HCT116 (cell line): Measurements from ENCODE around the gene ZC3HAV1. TPM values are rescaled to one million over a fixed set of nuclear protein-coding genes. Genes with fewer than 3 reads are reported as not detected.
"Not testable (repeated sequence)": the region's sequence is repeated elsewhere in the genome, so short reads cannot be mapped to it uniquely, and the experiment has no call there.

ENCODE experiments used
- ATAC-seq: fragments of 200-7000 bp; cut with Tn5 transposase; 2 replicates; pipeline ENCODE4 v1.9.1; 2020; ENCODE audit warnings: mild to moderate bottlenecking, moderate library complexity
- BruUV-seq: library from RNA; stranded (reverse); fragments of 400-500 nt; replicated peaks from 2 replicates; lab custom pipeline; 2021; lab: Mats Ljungman, UMichigan
- CTCF ChIA-PET: fragments of 300-600 bp; sonication (Branson Sonifier 250); formaldehyde crosslinking; loops from one replicate; lab custom pipeline; 2021; ENCODE audit warnings: antibody characterized with exemption; lab: Charles Lee
- POLR2A ChIA-PET: fragments of 300-600, 350-600 bp; sonication (Branson Sonifier 250); formaldehyde crosslinking; loops from one replicate; lab custom pipeline; 2021; ENCODE audit warnings: antibody characterized with exemption; lab: Charles Lee
- RAD21 ChIA-PET, 2 experiments: fragments of 300-600 bp; sonication (Branson Sonifier 250); formaldehyde crosslinking; loops; one replicate each; lab custom pipeline; 2023; ENCODE audit warnings: low total read pairs in 2 of 2; ENCODE audit not compliant: uncharacterized antibody in 2 of 2, unreplicated experiment in 2 of 2, low non-redundant PET in 1 of 2; lab: Charles Lee
- DNase-seq: peaks from one replicate; pipeline ENCODE4 v3.0.0-alpha.2; 2010; ENCODE audit warnings: low read depth, low spot score
- H2AFZ ChIP-seq: fragments of 200-600 bp; shearing (Covaris generic), sonication (generic); 2 replicates; pipeline ENCODE4 v1.6.1; 2017; ENCODE audit warnings: low read depth, mixed run types, mixed read lengths, antibody characterized with exemption, low read length; ENCODE audit not compliant: poor library complexity, severe bottlenecking
- H3K27ac ChIP-seq: 2 replicates; pipeline ENCODE4 v1.5.1; 2012; ENCODE audit warnings: low read depth, low read length
- H3K27me3 ChIP-seq: fragments of 200-600 bp; sonication (generic); 2 replicates; pipeline ENCODE4 v1.6.1; 2016; ENCODE audit warnings: mixed run types, low read length, mixed read lengths; ENCODE audit not compliant: insufficient read depth
- H3K36me3 ChIP-seq, 2 experiments: fragments of 200-500 bp in 1 of 2; fragments of 200-600 bp in 1 of 2; sonication (Bioruptor generic) in 1 of 2; sonication (generic) in 1 of 2; 2 replicates each; pipeline versions ENCODE4 v1.5.1 to v1.6.1; 2014 to 2016; ENCODE audit warnings: low read length in 2 of 2, inconsistent platforms in 1 of 2, mixed read lengths in 1 of 2, mixed run types in 1 of 2; ENCODE audit not compliant: insufficient read depth in 2 of 2, control insufficient read depth in 1 of 2
- H3K4me1 ChIP-seq, 2 experiments: fragments of 200-600 bp in 1 of 2; sonication (generic) in 1 of 2; 2 replicates each; pipeline versions ENCODE4 v1.5.1 to v1.6.1; 2012 to 2017; ENCODE audit warnings: low read length in 2 of 2, inconsistent platforms in 1 of 2, mild to moderate bottlenecking in 1 of 2, mixed read lengths in 1 of 2, mixed run types in 1 of 2, moderate library complexity in 1 of 2; ENCODE audit not compliant: insufficient read depth in 2 of 2, control insufficient read depth in 1 of 2
- H3K4me2 ChIP-seq: fragments of 200-600 bp; sonication (generic); 2 replicates; pipeline ENCODE4 v1.6.1; 2017; ENCODE audit warnings: mixed run types, low read length, mixed read lengths
- H3K4me3 ChIP-seq, 2 experiments: fragments of 200-600 bp in 1 of 2; sonication (generic) in 1 of 2; replicated peaks in 1 of 2; 2 replicates each; pipeline ENCODE4 v1.5.1; 2011 to 2016; ENCODE audit warnings: low read length in 2 of 2, control low read depth in 1 of 2, low read depth in 1 of 2, mild to moderate bottlenecking in 1 of 2, mixed read lengths in 1 of 2, mixed run types in 1 of 2
- H3K79me2 ChIP-seq: fragments of 200-600 bp; sonication (generic); 2 replicates; pipeline ENCODE4 v1.6.1; 2017; ENCODE audit warnings: mild to moderate bottlenecking, mixed run types, low read length, moderate library complexity, mixed read lengths; ENCODE audit not compliant: insufficient read depth
- H3K9ac ChIP-seq: fragments of 200-600 bp; sonication (generic); 2 replicates; pipeline ENCODE4 v1.6.1; 2016; ENCODE audit warnings: low read length, mixed read lengths
- H3K9me2 ChIP-seq: fragments of 200-600 bp; sonication (generic), shearing (Covaris generic); 2 replicates; pipeline ENCODE4 v1.6.1; 2017; ENCODE audit warnings: mixed run types, mild to moderate bottlenecking, moderate library complexity; ENCODE audit not compliant: insufficient read depth
- H3K9me3 ChIP-seq, 2 experiments: fragments of 200-500 bp in 1 of 2; fragments of 200-600 bp in 1 of 2; sonication (Bioruptor generic) in 1 of 2; sonication (generic) in 1 of 2; 2 replicates each; pipeline ENCODE4 v1.6.1; 2014 to 2017; ENCODE audit warnings: low read length in 2 of 2, mixed read lengths in 2 of 2, inconsistent platforms in 1 of 2, low read depth in 1 of 2, mild to moderate bottlenecking in 1 of 2, mixed run types in 1 of 2, moderate library complexity in 1 of 2; ENCODE audit not compliant: control insufficient read depth in 1 of 2, insufficient read depth in 1 of 2
- H4K20me1 ChIP-seq: fragments of 200-600 bp; sonication (generic), shearing (Covaris generic); 2 replicates; pipeline ENCODE4 v1.6.1; 2017; ENCODE audit warnings: mixed run types, mild to moderate bottlenecking, moderate library complexity; ENCODE audit not compliant: insufficient read depth
- ATF3 ChIP-seq: IDR thresholded peaks from 2 replicates; pipeline ENCODE4 v1.6.1; 2012
- EGR1 ChIP-seq: IDR thresholded peaks from 2 replicates; pipeline ENCODE4 v1.6.1; 2012; ENCODE audit warnings: low read depth
- EZH2 ChIP-seq: fragments of 200-600 bp; sonication (generic); IDR thresholded peaks from 2 replicates; pipeline ENCODE4 v1.6.1; 2017; ENCODE audit warnings: antibody characterized with exemption, mixed run types
- MAX ChIP-seq: IDR thresholded peaks from 2 replicates; pipeline ENCODE4 v1.6.1; 2012
- POLR2AphosphoS5 ChIP-seq: IDR thresholded peaks from 2 replicates; pipeline ENCODE4 v1.6.1; 2011; ENCODE audit warnings: mild to moderate bottlenecking, low read depth, low read length, moderate library complexity
- REST ChIP-seq: IDR thresholded peaks from 2 replicates; pipeline ENCODE4 v1.6.1; 2012; ENCODE audit warnings: low read depth
- SIN3A ChIP-seq: IDR thresholded peaks from 2 replicates; pipeline ENCODE4 v1.6.1; 2012; ENCODE audit warnings: low read depth
- TCF7L2 ChIP-seq: IDR thresholded peaks from 2 replicates; pipeline ENCODE4 v1.7.0; 2011; ENCODE audit warnings: borderline replicate concordance, inconsistent platforms; ENCODE audit not compliant: insufficient read depth, insufficient read length; ENCODE audit errors: extremely low read depth
- ZNF274 ChIP-seq: fragments of 200-500 bp; sonication (Bioruptor generic); IDR thresholded peaks from 2 replicates; pipeline ENCODE4 v1.6.1; 2014; ENCODE audit warnings: mild to moderate bottlenecking, low read depth, low read length, inconsistent platforms
- intact Hi-C: fragments of 100-400 bp; cut with micrococcal nuclease; formaldehyde crosslinking; loops from 2 replicates; pipeline ENCODE4 v1.10.0; 2022
- total RNA-seq: library from RNA; stranded (reverse); gene quantifications from one replicate; pipeline ENCODE4 v1.2.1, GENCODE V29; 2021; ENCODE audit not compliant: unreplicated experiment
- TF ChIP-seq, protein P1 (sequence below), 3 experiments: fragments of 200-600 bp in 1 of 3; sonication (generic) in 1 of 3; IDR thresholded peaks in 2 of 3; conservative IDR thresholded peaks in 1 of 3; 2 replicates each; pipeline ENCODE4 v1.5.1; 2012 to 2017; ENCODE audit warnings: low read depth in 2 of 3, low read length in 2 of 3, antibody characterized with exemption in 1 of 3, borderline replicate concordance in 1 of 3, control low read depth in 1 of 3, mild to moderate bottlenecking in 1 of 3, mixed read lengths in 1 of 3, mixed run types in 1 of 3, moderate library complexity in 1 of 3; ENCODE audit not compliant: insufficient read depth in 1 of 3

Gene ZC3HAV1
- total RNA-seq, 1 experiment from 2014 or later, result 23.7 TPM

- H3K4me1 ChIP-seq, result 0 out of 4 replicates have a peak, but pooled peaks cover 0 to 3% of the 10 kb centered on the region in 2 experiments
- H3K9ac ChIP-seq, result no peak overlapping the region
- ATAC-seq (no peak), DNase-seq (no peak)
- no peak overlapping the region for H3K4me2 ChIP-seq
- no peak overlapping the region for H2AFZ ChIP-seq
- no peak overlapping the region for H3K27ac ChIP-seq
- ChIA-PET CTCF (interaction anchor here (0.9 kb wide), 1 partner anchor 192 kb away, joined by 3 read pairs; no protein-coding TSS in a partner anchor), POLR2A (no interaction called here), RAD21 (no interaction called here)
- H3K36me3 ChIP-seq, result peaks cover 25 to 26% of the 10 kb centered on the region in 2 experiments; a peak in 3 of 4 replicates
- no peak overlapping the region for H3K4me3 ChIP-seq
- no peaks in the 10 kb centered on the region for H3K9me2 ChIP-seq
- no peak for TF ChIP-seq TCF7L2
- no peak for TF ChIP-seq POLR2AphosphoS5
- TF ChIP-seq, protein P1, sequence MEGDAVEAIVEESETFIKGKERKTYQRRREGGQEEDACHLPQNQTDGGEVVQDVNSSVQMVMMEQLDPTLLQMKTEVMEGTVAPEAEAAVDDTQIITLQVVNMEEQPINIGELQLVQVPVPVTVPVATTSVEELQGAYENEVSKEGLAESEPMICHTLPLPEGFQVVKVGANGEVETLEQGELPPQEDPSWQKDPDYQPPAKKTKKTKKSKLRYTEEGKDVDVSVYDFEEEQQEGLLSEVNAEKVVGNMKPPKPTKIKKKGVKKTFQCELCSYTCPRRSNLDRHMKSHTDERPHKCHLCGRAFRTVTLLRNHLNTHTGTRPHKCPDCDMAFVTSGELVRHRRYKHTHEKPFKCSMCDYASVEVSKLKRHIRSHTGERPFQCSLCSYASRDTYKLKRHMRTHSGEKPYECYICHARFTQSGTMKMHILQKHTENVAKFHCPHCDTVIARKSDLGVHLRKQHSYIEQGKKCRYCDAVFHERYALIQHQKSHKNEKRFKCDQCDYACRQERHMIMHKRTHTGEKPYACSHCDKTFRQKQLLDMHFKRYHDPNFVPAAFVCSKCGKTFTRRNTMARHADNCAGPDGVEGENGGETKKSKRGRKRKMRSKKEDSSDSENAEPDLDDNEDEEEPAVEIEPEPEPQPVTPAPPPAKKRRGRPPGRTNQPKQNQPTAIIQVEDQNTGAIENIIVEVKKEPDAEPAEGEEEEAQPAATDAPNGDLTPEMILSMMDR (IDR thresholded peaks at IDR 0.05 in 2 of 3, conservative IDR thresholded peaks at IDR 0.05 in 1 of 3; ENCODE audit: borderline replicate concordance in 1 of 3, insufficient read depth in 1 of 3, low read depth in 2 of 3, low read length in 2 of 3), result no peak
- TF ChIP-seq MAX, result no peak
- no peak for TF ChIP-seq SIN3A
- TF ChIP-seq EZH2, result no peak
- TF ChIP-seq REST, result no peak
- no peak for TF ChIP-seq EGR1
- no peak for TF ChIP-seq ATF3
- TF ChIP-seq ZNF274, result no peak
- no TSS peak for BruUV-seq
- no peaks in the 10 kb centered on the region for H3K27me3 ChIP-seq
- H3K79me2 ChIP-seq, result no peaks in the 10 kb centered on the region
- no peaks in the 10 kb centered on the region for H4K20me1 ChIP-seq
- no peaks in the 10 kb centered on the region for H3K9me3 ChIP-seq
- intact Hi-C loops, result no loop called here
Observed at GRCh38 chr7:139078399-139078798, 31.1 kb downstream of the ZC3HAV1 start.

DNA sequence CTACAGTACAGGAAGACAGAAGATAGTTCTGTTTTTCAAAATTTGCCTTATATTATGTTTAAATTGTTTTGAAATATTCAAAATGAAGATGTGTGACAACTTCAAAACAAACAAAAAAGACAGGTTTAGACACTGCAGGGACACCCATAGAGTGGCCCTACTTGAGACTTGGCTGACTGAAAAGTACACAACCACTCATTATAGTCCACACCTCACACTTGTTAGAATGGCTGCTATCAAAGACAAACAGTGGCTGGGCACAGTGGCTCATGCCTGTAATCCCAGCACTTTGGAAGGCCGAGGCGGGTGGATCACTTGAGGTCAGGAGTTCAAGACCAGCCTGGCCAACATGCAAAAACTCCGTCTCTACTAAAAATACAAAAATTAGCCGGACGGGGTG lies 31.8 kb downstream of the ZC3HAV1 start:
- peaks cover 19 to 21% of the 10 kb centered on the region in 2 experiments; a peak in 3 of 4 replicates for H3K36me3 ChIP-seq
- H3K4me1 ChIP-seq, H3K27me3 ChIP-seq, H3K9me3 ChIP-seq, H3K4me2 ChIP-seq, BruUV-seq, POLR2A ChIA-PET, H3K9me2 ChIP-seq, intact Hi-C loops, H3K4me3 ChIP-seq, RAD21 ChIA-PET, H4K20me1 ChIP-seq, DNase-seq, ATAC-seq, H3K27ac ChIP-seq, H2AFZ ChIP-seq, H3K9ac ChIP-seq, H3K79me2 ChIP-seq: not testable (repeated sequence)
- CTCF ChIA-PET, result interaction anchor here (0.9 kb wide), 1 partner anchor 191 kb away, joined by 3 read pairs; no protein-coding TSS in a partner anchor
